ENCODE results near the gene HRC. TPM values are rescaled to one million over a fixed set of nuclear protein-coding genes. Genes with fewer than 3 reads are reported as not detected.

Gene HRC
- total RNA-seq, 1 experiment from 2014 or later: not detected

DNA sequence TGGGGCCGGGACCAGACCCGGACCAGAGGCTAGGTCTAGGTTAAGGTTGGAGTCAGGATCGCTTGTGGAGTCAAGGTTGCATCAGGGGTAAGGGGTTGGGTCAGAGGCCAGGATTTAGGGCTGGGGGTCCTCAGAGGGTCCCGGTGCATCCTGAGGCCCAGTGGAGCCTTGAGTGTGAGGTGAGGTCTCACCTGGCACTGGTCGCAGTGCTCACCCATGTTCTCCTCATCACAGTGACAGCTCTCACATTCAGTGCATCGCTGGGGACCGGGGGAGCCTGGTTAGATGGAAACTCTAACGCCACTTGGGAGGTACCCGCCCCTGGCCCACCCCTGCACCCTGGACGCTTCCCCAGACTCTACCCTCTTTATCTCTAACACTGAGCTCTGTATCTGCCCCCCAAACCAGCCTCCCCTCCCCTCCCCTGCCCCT lies 3.1 kb downstream of the HRC start:
- TF ChIP-seq, protein P1, sequence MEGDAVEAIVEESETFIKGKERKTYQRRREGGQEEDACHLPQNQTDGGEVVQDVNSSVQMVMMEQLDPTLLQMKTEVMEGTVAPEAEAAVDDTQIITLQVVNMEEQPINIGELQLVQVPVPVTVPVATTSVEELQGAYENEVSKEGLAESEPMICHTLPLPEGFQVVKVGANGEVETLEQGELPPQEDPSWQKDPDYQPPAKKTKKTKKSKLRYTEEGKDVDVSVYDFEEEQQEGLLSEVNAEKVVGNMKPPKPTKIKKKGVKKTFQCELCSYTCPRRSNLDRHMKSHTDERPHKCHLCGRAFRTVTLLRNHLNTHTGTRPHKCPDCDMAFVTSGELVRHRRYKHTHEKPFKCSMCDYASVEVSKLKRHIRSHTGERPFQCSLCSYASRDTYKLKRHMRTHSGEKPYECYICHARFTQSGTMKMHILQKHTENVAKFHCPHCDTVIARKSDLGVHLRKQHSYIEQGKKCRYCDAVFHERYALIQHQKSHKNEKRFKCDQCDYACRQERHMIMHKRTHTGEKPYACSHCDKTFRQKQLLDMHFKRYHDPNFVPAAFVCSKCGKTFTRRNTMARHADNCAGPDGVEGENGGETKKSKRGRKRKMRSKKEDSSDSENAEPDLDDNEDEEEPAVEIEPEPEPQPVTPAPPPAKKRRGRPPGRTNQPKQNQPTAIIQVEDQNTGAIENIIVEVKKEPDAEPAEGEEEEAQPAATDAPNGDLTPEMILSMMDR (IDR thresholded peaks at IDR 0.05; ENCODE audit: unreplicated experiment): no peak
- no peak for DNase-seq (ENCODE audit: unreplicated experiment)
- peaks cover 11% of the 10 kb centered on the region for H3K4me1 Mint-ChIP-seq (ENCODE audit: insufficient read depth, unreplicated experiment)
- intact Hi-C loops (cut with micrococcal nuclease): no loop called here
- no peak overlapping the region for H3K27ac Mint-ChIP-seq (ENCODE audit: low read depth, unreplicated experiment)
- peak overlapping the region; percentile 82 for H3K4me3 Mint-ChIP-seq (ENCODE audit: unreplicated experiment)
- H3K9me3 Mint-ChIP-seq (ENCODE audit: unreplicated experiment): peaks cover 17% of the 10 kb centered on the region
- ChIA-PET CTCF (interaction anchor here (0.7 kb wide), 2 partner anchors 47 to 62 kb away, joined by 3 read pairs; no protein-coding TSS in a partner anchor), POLR2A (no interaction called here)
- H3K36me3 Mint-ChIP-seq (ENCODE audit: insufficient read depth, unreplicated experiment): no peaks in the 10 kb centered on the region
- BruUV-seq (replicated peaks): no TSS peak
- H3K27me3 Mint-ChIP-seq (ENCODE audit: insufficient read depth, unreplicated experiment): no peaks in the 10 kb centered on the region

DNA sequence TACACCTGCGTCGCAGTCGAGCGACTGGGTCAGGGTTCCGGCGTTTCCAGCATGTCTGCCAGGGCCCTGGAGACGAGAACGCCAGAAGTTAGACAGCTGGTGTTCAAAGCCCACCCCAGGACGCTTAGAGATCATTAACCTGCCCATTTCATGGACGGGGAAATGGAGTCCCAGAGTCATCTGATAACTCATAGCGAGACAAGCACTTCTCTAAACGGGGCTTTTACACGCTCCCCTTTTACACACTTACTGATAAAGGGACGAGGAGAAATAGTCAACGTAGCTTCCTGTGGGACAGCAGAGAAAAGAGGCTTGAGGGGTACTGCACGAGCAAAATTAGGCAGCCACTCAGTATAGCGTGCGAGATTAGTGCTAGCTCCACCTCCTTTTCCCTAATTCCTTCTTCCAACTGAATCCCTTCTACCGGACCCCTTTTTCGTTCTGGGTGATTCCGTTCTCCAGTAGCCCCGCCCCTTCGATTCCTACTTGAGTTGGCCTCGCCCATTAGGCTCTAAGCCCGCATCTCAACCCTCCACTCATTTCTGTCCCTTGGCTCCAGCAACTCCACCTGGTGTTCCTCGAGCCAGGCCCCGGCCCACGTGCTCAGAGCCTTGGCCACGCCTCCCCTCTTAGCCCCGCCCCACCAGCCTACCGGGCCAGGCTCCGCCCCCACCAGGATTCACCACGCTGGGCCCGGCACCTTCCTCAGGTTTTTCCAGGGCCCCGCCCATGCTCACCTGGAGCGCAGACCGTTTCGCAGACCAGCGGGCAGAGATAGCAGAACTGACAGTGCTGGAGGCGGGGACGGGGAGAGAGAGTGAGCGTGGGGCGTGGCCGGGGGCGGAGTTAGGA lies 3.7 kb downstream of the HRC start:
- POLR2A ChIA-PET: interaction anchor here (0.6 to 4.3 kb wide), 5 partner anchors 8 to 65 kb away, joined by 3 to 19 read pairs (median 3); no protein-coding TSS in a partner anchor
- CTCF ChIA-PET: interaction anchor here (0.6 to 1.5 kb wide), 3 partner anchors 53 to 206 kb away, joined by 3 to 5 read pairs (median 3); no protein-coding TSS in a partner anchor
- H3K4me1 Mint-ChIP-seq (ENCODE audit: insufficient read depth, unreplicated experiment): peaks cover 11% of the 10 kb centered on the region
- intact Hi-C loops (cut with micrococcal nuclease): no loop called here
- peak overlapping the region; percentile 9 for H3K27ac Mint-ChIP-seq (ENCODE audit: low read depth, unreplicated experiment)
- H3K9me3 Mint-ChIP-seq (ENCODE audit: unreplicated experiment): peaks cover 17% of the 10 kb centered on the region
- DNase-seq (ENCODE audit: unreplicated experiment): peak; percentile 90
- BruUV-seq (replicated peaks): no TSS peak
- TF ChIP-seq, protein P1 (IDR thresholded peaks at IDR 0.05; ENCODE audit: unreplicated experiment): no peak
- H3K4me3 Mint-ChIP-seq (ENCODE audit: unreplicated experiment): peak overlapping the region; percentile 82
- no peaks in the 10 kb centered on the region for H3K36me3 Mint-ChIP-seq (ENCODE audit: insufficient read depth, unreplicated experiment)
- no peaks in the 10 kb centered on the region for H3K27me3 Mint-ChIP-seq (ENCODE audit: insufficient read depth, unreplicated experiment)

DNA sequence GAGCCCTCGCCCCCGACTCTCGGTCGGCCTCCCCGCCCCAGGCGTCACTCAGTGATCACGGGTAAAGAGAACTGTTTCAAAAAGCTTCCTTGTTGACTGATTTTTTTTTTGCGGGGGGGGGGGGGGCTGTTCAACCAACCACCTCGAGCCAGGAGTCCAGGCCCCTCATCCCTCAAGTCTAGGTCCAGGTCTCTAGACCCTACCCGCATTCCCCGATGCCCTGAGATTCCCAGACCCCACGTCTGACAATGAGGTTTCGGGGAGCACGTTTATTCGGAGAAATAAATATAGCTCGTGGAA lies 4.3 kb downstream of the HRC start:
- peaks cover 12% of the 10 kb centered on the region for H3K4me1 Mint-ChIP-seq (ENCODE audit: insufficient read depth, unreplicated experiment)
- H3K36me3 Mint-ChIP-seq (ENCODE audit: insufficient read depth, unreplicated experiment): no peaks in the 10 kb centered on the region
- intact Hi-C loops (cut with micrococcal nuclease): no loop called here
- H3K4me3 Mint-ChIP-seq (ENCODE audit: unreplicated experiment): peak overlapping the region; percentile 82
- no peak overlapping the region for H3K27ac Mint-ChIP-seq (ENCODE audit: low read depth, unreplicated experiment)
- TF ChIP-seq, protein P1 (IDR thresholded peaks at IDR 0.05; ENCODE audit: unreplicated experiment): no peak
- ChIA-PET POLR2A (interaction anchor here (0.6 to 4.3 kb wide), 7 partner anchors 9 to 157 kb away, joined by 3 to 19 read pairs (median 3); partner anchors contain the start of genes GYS1 and RUVBL2), CTCF (interaction anchor here (0.6 to 1.5 kb wide), 3 partner anchors 53 to 205 kb away, joined by 3 to 5 read pairs (median 3); no protein-coding TSS in a partner anchor)
- BruUV-seq (replicated peaks): no TSS peak
- no peaks in the 10 kb centered on the region for H3K27me3 Mint-ChIP-seq (ENCODE audit: insufficient read depth, unreplicated experiment)
- DNase-seq (ENCODE audit: unreplicated experiment): no peak
- H3K9me3 Mint-ChIP-seq (ENCODE audit: unreplicated experiment): peaks cover 17% of the 10 kb centered on the region

Measured in MCF 10A (cell line).